HepG2 (cell line): ENCODE measurements around the gene PDGFB. TPM values are rescaled to one million over a fixed set of nuclear protein-coding genes. Genes with fewer than 3 reads are reported as not detected.

Source experiments
- AHR ChIP-seq: IDR thresholded peaks from 2 replicates; pipeline ENCODE4 v1.6.1; 2018; ENCODE audit warnings: missing genetic modification reagents, missing compliant biosample characterization
- ATF3 ChIP-seq: sonication (generic); formaldehyde crosslinking; IDR thresholded peaks from 2 replicates; pipeline ENCODE4 v1.4.0; 2020; ENCODE audit warnings: missing genetic modification reagents
- CENPX ChIP-seq: sonication (generic); formaldehyde crosslinking; IDR thresholded peaks from 2 replicates; pipeline ENCODE4 v1.9.0; 2021; ENCODE audit warnings: mild to moderate bottlenecking, missing genetic modification reagents, moderate library complexity
- DPF2 ChIP-seq: sonication (generic); formaldehyde crosslinking; IDR thresholded peaks from 2 replicates; pipeline ENCODE4 v1.4.0; 2020; ENCODE audit warnings: mild to moderate bottlenecking, low read depth, missing genetic modification reagents, borderline replicate concordance
- GMEB2 ChIP-seq: IDR thresholded peaks from 2 replicates; pipeline ENCODE4 v1.6.1; 2016; ENCODE audit warnings: missing biosample characterization, missing genetic modification reagents, low read depth
- HINFP ChIP-seq: sonication (generic); formaldehyde crosslinking; IDR thresholded peaks from 2 replicates; pipeline ENCODE4 v1.4.0; 2020; ENCODE audit warnings: low read depth, mild to moderate bottlenecking, missing genetic modification reagents
- NR2F2 ChIP-seq: IDR thresholded peaks from 2 replicates; pipeline ENCODE4 v1.6.1; 2012; ENCODE audit warnings: low read depth, inconsistent platforms, borderline replicate concordance
- REL ChIP-seq: sonication (generic); formaldehyde crosslinking; conservative IDR thresholded peaks from 2 replicates; pipeline ENCODE4 v1.8.0; 2022; ENCODE audit warnings: mild to moderate bottlenecking, missing genetic modification reagents, moderate library complexity
- SNAPC5 ChIP-seq: sonication (generic); formaldehyde crosslinking; IDR thresholded peaks from 2 replicates; pipeline ENCODE4 v1.8.1; 2023; ENCODE audit warnings: mild to moderate bottlenecking, missing genetic modification reagents, borderline replicate concordance
- SP4 ChIP-seq: sonication (generic); formaldehyde crosslinking; IDR thresholded peaks from 2 replicates; pipeline ENCODE4 v1.8.1; 2023; ENCODE audit warnings: mild to moderate bottlenecking, missing genetic modification reagents
- SRSF4 ChIP-seq: fragments of 200-400 bp; formaldehyde crosslinking; IDR thresholded peaks from one replicate; pipeline ENCODE4 v1.6.1; 2018; ENCODE audit warnings: mild to moderate bottlenecking, low read depth, low read length, moderate library complexity; ENCODE audit not compliant: poor library complexity, severe bottlenecking
- ZBTB21 ChIP-seq: sonication (generic); formaldehyde crosslinking; IDR thresholded peaks from 2 replicates; pipeline ENCODE4 v1.4.0; 2020; ENCODE audit warnings: missing genetic modification reagents
- ZHX1 ChIP-seq: sonication (generic); formaldehyde crosslinking; IDR thresholded peaks from 2 replicates; pipeline ENCODE4 v1.8.1; 2022; ENCODE audit warnings: low read depth, mild to moderate bottlenecking, missing genetic modification reagents
- ZNF274 ChIP-seq: sonication (generic); formaldehyde crosslinking; IDR thresholded peaks from 2 replicates; pipeline ENCODE4 v1.5.1; 2020; ENCODE audit warnings: mild to moderate bottlenecking, missing genetic modification reagents
- ZNF460 ChIP-seq: sonication (generic); formaldehyde crosslinking; IDR thresholded peaks from 2 replicates; pipeline ENCODE4 v1.5.1; 2020; ENCODE audit warnings: missing genetic modification reagents, mild to moderate bottlenecking, borderline replicate concordance
- ZNF749 ChIP-seq: sonication (generic); formaldehyde crosslinking; IDR thresholded peaks from 2 replicates; pipeline ENCODE4 v1.8.0; 2022; ENCODE audit warnings: mild to moderate bottlenecking, missing genetic modification reagents, moderate library complexity, borderline replicate concordance
- polyA plus RNA-seq, 8 experiments: library from polyadenylated mRNA; depleted of rRNA in 3 of 8; stranded (reverse) in 7 of 8; unstranded in 1 of 8; fragments of >200 nt; fragmentation: Illumina TruSeq in 4 of 8; extraction: Trizol in 4 of 8; gene quantifications; 2 replicates each; pipeline versions ENCODE4 v1.2.1 to v1.2.3, GENCODE V29; 2011 to 2016; ENCODE audit warnings: low read depth in 4 of 8, missing spikeins in 1 of 8, mixed read lengths in 1 of 8; ENCODE audit not compliant: insufficient read depth in 1 of 8
- total RNA-seq, 5 experiments: library from RNA; depleted of rRNA; stranded (reverse); fragments of >200 nt; fragmentation: Illumina TruSeq; extraction: Trizol; gene quantifications; 2 replicates each; pipeline ENCODE4 v1.2.3, GENCODE V29; 2016; ENCODE audit warnings: low read depth in 1 of 5
- TF ChIP-seq, protein P1 (sequence below): IDR thresholded peaks from 2 replicates; pipeline ENCODE4 v1.6.1; 2012; ENCODE audit warnings: low read depth, low read length, improper control_type of control experiment

PDGFB gene
- total and polyA plus RNA-seq, 2 of the 13 experiments (the other 11 are each of a cell fraction or from before 2014, with no cell fraction given), result 1.4 to 10.1 TPM

- TF ChIP-seq GMEB2 (CRISPR knock-in tag) (no peak), NR2F2 (peak; percentile 95), ZHX1 (CRISPR knock-in tag) (no peak), ZBTB21 (CRISPR knock-in tag) (no peak), REL (no peak), SP4 (CRISPR knock-in tag) (0 out of 2 replicates have a peak, but pooled peaks have one; percentile 53), SRSF4 (no peak), AHR (CRISPR knock-in tag) (no peak), CENPX (CRISPR knock-in tag) (no peak), ZNF274 (no peak), ZNF749 (CRISPR knock-in tag) (no peak), SNAPC5 (CRISPR knock-in tag) (no peak), HINFP (peak; percentile 28; the same call in 1 of the 2 replicates), ZNF460 (CRISPR knock-in tag) (peak; percentile 56; the same call in 1 of the 2 replicates), ATF3 (CRISPR knock-in tag) (no peak), DPF2 (CRISPR knock-in tag) (peak; percentile 81)
- TF ChIP-seq, protein P1, sequence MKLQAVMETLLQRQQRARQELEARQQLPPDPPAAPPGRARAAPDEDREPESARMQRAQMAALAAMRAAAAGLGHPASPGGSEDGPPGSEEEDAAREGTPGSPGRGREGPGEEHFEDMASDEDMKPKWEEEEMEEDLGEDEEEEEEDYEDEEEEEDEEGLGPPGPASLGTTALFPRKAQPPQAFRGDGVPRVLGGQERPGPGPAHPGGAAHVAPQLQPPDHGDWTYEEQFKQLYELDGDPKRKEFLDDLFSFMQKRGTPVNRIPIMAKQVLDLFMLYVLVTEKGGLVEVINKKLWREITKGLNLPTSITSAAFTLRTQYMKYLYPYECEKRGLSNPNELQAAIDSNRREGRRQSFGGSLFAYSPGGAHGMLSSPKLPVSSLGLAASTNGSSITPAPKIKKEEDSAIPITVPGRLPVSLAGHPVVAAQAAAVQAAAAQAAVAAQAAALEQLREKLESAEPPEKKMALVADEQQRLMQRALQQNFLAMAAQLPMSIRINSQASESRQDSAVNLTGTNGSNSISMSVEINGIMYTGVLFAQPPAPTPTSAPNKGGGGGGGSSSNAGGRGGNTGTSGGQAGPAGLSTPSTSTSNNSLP, result no peak
Observed at GRCh38 chr22:39230261-39231196, 14.3 kb downstream of the PDGFB start (continued).
